Measurements from ENCODE around the gene SOX5.

- TF ChIP-seq, protein P1, sequence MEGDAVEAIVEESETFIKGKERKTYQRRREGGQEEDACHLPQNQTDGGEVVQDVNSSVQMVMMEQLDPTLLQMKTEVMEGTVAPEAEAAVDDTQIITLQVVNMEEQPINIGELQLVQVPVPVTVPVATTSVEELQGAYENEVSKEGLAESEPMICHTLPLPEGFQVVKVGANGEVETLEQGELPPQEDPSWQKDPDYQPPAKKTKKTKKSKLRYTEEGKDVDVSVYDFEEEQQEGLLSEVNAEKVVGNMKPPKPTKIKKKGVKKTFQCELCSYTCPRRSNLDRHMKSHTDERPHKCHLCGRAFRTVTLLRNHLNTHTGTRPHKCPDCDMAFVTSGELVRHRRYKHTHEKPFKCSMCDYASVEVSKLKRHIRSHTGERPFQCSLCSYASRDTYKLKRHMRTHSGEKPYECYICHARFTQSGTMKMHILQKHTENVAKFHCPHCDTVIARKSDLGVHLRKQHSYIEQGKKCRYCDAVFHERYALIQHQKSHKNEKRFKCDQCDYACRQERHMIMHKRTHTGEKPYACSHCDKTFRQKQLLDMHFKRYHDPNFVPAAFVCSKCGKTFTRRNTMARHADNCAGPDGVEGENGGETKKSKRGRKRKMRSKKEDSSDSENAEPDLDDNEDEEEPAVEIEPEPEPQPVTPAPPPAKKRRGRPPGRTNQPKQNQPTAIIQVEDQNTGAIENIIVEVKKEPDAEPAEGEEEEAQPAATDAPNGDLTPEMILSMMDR (IDR thresholded peaks at IDR 0.05 in 4 of 5, conservative IDR thresholded peaks at IDR 0.05 in 1 of 5), result no peak
- TF ChIP-seq POLR2A (IDR thresholded peaks at IDR 0.05), result no peak
These were observed 58.4 kb downstream of the SOX5 start for GRCh38 chr12:23891115-23891514.

Data from gastrocnemius medialis (tissue), 4 donors.